Kidney (tissue), 22 donors: ENCODE data around the gene NR2F6. TPM values are rescaled to one million over a fixed set of nuclear protein-coding genes. Genes with fewer than 3 reads are reported as not detected.
A peak's percentile ranks its signal among the peaks of the same experiment; 100 is the strongest.

Source experiments
- DNase-seq, 5 donors: peaks; one replicate each; pipeline ENCODE4 v3.0.0-alpha.2; 2013 to 2020
- FAIRE-seq: peaks from 2 replicates; lab custom pipeline; 2012; peaks lifted over from hg19 to GRCh38; lab: Jason Lieb, UNC
- H3K27ac ChIP-seq, 2 donors: one replicate each; pipeline ENCODE4 v1.7.0; 2013; ENCODE audit warnings: low read depth in 2 of 2, low read length in 2 of 2, inconsistent platforms in 1 of 2
- H3K27me3 ChIP-seq: one replicate; pipeline ENCODE4 v1.7.1; 2013; ENCODE audit warnings: low read length, inconsistent platforms; ENCODE audit not compliant: control insufficient read depth, insufficient read depth
- H3K36me3 ChIP-seq, 3 donors: one replicate each; pipeline versions ENCODE4 v1.7.0 to v1.7.1; 2013; ENCODE audit warnings: low read length in 3 of 3, control low read depth in 1 of 3, inconsistent platforms in 1 of 3; ENCODE audit not compliant: insufficient read depth in 3 of 3, control insufficient read depth in 2 of 3
- H3K4me1 ChIP-seq, 3 donors: one replicate each; pipeline versions ENCODE4 v1.7.0 to v1.7.1; 2013; ENCODE audit warnings: low read length in 3 of 3, inconsistent platforms in 1 of 3, low read depth in 1 of 3; ENCODE audit not compliant: control insufficient read depth in 2 of 3, insufficient read depth in 2 of 3
- H3K4me3 ChIP-seq, 3 donors: one replicate each; pipeline versions ENCODE4 v1.7.0 to v1.8.1; 2013; ENCODE audit warnings: low read length in 3 of 3, control low read depth in 1 of 3, inconsistent platforms in 1 of 3
- H3K9ac ChIP-seq, 3 donors: one replicate each; pipeline versions ENCODE4 v1.7.0 to v1.7.1; 2013; ENCODE audit warnings: low read length in 3 of 3, control low read depth in 1 of 3, inconsistent platforms in 1 of 3
- H3K9me3 ChIP-seq, 3 donors: one replicate each; pipeline versions ENCODE4 v1.7.0 to v1.7.1; 2013; ENCODE audit warnings: low read length in 3 of 3, control low read depth in 1 of 3, inconsistent platforms in 1 of 3; ENCODE audit not compliant: control insufficient read depth in 2 of 3, insufficient read depth in 1 of 3
- intact Hi-C: fragments of 100-400 bp; cut with DNase I; formaldehyde crosslinking; loops from one replicate; pipeline ENCODE4 v1.11.1; 2022
- long read RNA-seq, 10 donors: library from polyadenylated mRNA in 1 of 10; unstranded in 1 of 10; transcript quantifications; one replicate each; pipeline ENCODE4 v2.0.0 and lab custom pipeline, GENCODE V29; 2021 to 2026
- polyA plus RNA-seq: library from polyadenylated mRNA; stranded (reverse); fragments of 350-450 nt; fragmentation: Illumina TruSeq; extraction: RNeasy Lipid Tissue Mini Kit (QIAGEN cat#74804); gene quantifications from one replicate; pipeline ENCODE4 v1.2.3, GENCODE V29; 2014; ENCODE audit warnings: low read depth, low replicate concordance; ENCODE audit not compliant: insufficient read depth
- total RNA-seq: library from RNA; stranded (reverse); fragmentation: NEBNext Ultra II Directional; extraction: Animal tissue kit (Norgen Biotek cat#: 25700); gene quantifications from one replicate; pipeline ENCODE4 v1.2.1, GENCODE V29; 2021
- TF ChIP-seq, protein P1 (sequence below): IDR thresholded peaks from 3 replicates; pipeline ENCODE4 v1.5.1; 2012; ENCODE audit warnings: mild to moderate bottlenecking, moderate library complexity, borderline replicate concordance; ENCODE audit not compliant: insufficient read depth; ENCODE audit errors: extremely low read depth
- donor health status: control.
- donor health status: control.
- donor health status: control.
- donor health status: control.
- donor health status: control.
- donor health status: DM: yes; HTN: yes; CAD: no.
- donor health status: Normal renal cell carcinoma (clear cell type).

The NR2F6 gene
- total RNA-seq, result 46.8 TPM
- 60.2 TPM for polyA plus RNA-seq
- long read RNA-seq, donor 1, transcript NR2F6-201 (4 exons, 2,404 nt), result major isoform, 43 of 60 reads
- long read RNA-seq, donor 1, partial matches to known transcripts, result 17 of 60 reads
- long read RNA-seq, donor 1, other reads (novel, unspliced or antisense), result 0 of 60 reads
- long read RNA-seq, donor 2, transcript NR2F6-201 (4 exons, 2,404 nt), result major isoform, 26 of 71 reads
- long read RNA-seq, donor 2, partial matches to known transcripts, result 45 of 71 reads
- long read RNA-seq, donor 2, other reads (novel, unspliced or antisense), result 0 of 71 reads
- long read RNA-seq, donor 3, transcript NR2F6-201 (4 exons, 2,404 nt), result major isoform, 29 of 44 reads
- long read RNA-seq, donor 3, partial matches to known transcripts, result 15 of 44 reads
- long read RNA-seq, donor 3, other reads (novel, unspliced or antisense), result 0 of 44 reads
- long read RNA-seq, donor 4, transcript NR2F6-201 (4 exons, 2,404 nt), result major isoform, 55 of 76 reads
- long read RNA-seq, donor 4, partial matches to known transcripts, result 21 of 76 reads
- long read RNA-seq, donor 4, other reads (novel, unspliced or antisense), result 0 of 76 reads
- long read RNA-seq, donor 5, partial matches to known transcripts, result 0 of 1 reads
- long read RNA-seq, donor 5, other reads (novel, unspliced or antisense), result 0 of 1 reads
- long read RNA-seq, donor 6, transcript NR2F6-201 (4 exons, 2,404 nt), result major isoform, 41 of 66 reads
- long read RNA-seq, donor 6, partial matches to known transcripts, result 25 of 66 reads
- long read RNA-seq, donor 6, other reads (novel, unspliced or antisense), result 0 of 66 reads
- long read RNA-seq, donor 7, transcript NR2F6-201 (4 exons, 2,404 nt), result major isoform, 134 of 148 reads
- long read RNA-seq, donor 7, partial matches to known transcripts, result 9 of 148 reads
- long read RNA-seq, donor 7, other reads (novel, unspliced or antisense), result 5 of 148 reads
- long read RNA-seq, donor 8, transcript NR2F6-201 (4 exons, 2,404 nt), result major isoform, 51 of 65 reads
- long read RNA-seq, donor 8, partial matches to known transcripts, result 14 of 65 reads
- long read RNA-seq, donor 8, other reads (novel, unspliced or antisense), result 0 of 65 reads
- long read RNA-seq, donor 9, transcript NR2F6-201 (4 exons, 2,404 nt), result major isoform, 25 of 72 reads
- long read RNA-seq, donor 9, partial matches to known transcripts, result 47 of 72 reads
- long read RNA-seq, donor 9, other reads (novel, unspliced or antisense), result 0 of 72 reads
- long read RNA-seq, donor 10, transcript NR2F6-201 (4 exons, 2,404 nt), result major isoform, 29 of 42 reads
- long read RNA-seq, donor 10, partial matches to known transcripts, result 13 of 42 reads
- long read RNA-seq, donor 10, other reads (novel, unspliced or antisense), result 0 of 42 reads

DNA sequence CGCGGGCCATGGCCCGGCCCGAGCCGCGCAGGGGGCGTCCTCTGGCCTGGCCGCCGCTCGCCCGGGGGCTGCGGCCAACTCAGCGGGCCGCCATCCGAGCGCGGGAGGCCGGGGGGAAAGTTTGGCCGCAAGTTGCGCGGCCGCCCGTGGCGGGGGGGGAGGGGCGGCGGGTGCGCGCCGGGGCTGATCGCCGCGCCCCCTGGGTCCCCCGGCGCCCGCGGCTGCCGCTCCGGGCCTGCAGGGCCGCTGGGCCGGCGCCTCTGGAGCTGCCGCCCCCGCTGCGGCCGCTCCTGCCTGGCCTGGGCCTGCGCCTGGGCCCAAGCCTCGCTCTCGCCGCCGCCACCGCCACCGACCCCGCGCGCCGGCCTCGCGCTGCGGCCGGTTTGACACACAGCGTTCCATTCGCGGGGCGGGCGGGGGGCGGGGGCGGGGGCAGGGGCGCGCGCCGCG is at the start of gene NR2F6:
Gene NR2F6 (minus strand): TSS at position 385 of the 450 bp plus-strand sequence. CDS start 699 bp downstream, outside the sequence.
- H3K4me1 ChIP-seq, result peaks cover 2 to 30% (median 28%) of the 10 kb centered on the region in 3 donors

DNA sequence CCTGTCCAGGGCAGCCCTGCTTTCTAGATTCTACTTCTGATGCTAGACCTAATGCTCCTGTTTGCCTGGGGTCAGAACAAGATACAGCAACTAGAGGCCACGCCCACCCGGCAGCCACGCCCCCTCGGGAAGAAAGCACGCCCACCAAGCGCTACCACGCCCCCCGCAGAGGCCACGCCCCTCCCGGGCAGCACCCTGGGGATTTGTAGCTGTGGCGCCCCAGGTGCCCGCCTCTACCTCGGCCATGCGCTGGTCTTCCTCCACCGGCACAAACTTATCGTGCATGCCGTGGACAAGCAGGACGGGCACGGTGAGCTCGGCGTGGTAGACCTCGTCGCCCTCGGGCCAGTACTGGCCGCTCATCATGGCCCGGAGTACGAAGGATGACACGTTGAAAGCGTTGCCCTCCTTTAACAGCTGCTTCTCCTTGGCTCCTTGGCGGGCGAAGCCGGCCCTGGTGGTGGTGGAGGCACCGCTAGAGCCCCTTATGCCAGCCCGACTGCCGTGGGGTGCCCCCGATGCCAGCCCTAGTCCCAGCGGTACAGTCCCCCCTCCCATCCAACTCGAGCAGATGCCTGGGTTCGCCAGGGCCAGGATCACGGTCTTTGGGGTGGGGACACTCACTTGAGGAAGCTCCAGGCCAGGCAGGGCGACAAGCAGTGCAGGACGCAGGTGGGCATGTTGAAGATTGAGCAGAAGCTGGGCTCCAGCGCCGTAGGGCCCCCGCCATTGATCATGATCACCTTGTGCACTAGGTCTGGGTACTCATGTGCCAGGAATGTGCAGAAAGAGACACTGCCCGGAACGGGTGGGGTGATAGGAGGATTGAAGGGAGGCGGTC is 48.6 kb upstream of the NR2F6 start:
- intact Hi-C loops, result no loop called here
- DNase-seq, result peak in 1 of 5 donors; percentile 72
- Histone ChIP-seq H3K9me3 (no peaks in the 10 kb centered on the region), H3K4me3 (no peak overlapping the region), H3K27ac (no peak overlapping the region), H3K4me1 (no peaks in the 10 kb centered on the region), H3K9ac (no peak overlapping the region), H3K36me3 (no peaks in the 10 kb centered on the region), H3K27me3 (no peaks in the 10 kb centered on the region)
- FAIRE-seq, result no peak
- TF ChIP-seq, protein P1, sequence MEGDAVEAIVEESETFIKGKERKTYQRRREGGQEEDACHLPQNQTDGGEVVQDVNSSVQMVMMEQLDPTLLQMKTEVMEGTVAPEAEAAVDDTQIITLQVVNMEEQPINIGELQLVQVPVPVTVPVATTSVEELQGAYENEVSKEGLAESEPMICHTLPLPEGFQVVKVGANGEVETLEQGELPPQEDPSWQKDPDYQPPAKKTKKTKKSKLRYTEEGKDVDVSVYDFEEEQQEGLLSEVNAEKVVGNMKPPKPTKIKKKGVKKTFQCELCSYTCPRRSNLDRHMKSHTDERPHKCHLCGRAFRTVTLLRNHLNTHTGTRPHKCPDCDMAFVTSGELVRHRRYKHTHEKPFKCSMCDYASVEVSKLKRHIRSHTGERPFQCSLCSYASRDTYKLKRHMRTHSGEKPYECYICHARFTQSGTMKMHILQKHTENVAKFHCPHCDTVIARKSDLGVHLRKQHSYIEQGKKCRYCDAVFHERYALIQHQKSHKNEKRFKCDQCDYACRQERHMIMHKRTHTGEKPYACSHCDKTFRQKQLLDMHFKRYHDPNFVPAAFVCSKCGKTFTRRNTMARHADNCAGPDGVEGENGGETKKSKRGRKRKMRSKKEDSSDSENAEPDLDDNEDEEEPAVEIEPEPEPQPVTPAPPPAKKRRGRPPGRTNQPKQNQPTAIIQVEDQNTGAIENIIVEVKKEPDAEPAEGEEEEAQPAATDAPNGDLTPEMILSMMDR, result no peak

More for the DNA sequence above, at the start of gene NR2F6:
- Histone ChIP-seq H3K9ac (peak within 1 kb of the TSS; percentile 6 to 81 (median 69)), H3K4me3 (peak within 1 kb of the TSS; percentile 69 to 86 (median 82)), H3K36me3 (no peaks in the 10 kb centered on the region), H3K27me3 (no peaks in the 10 kb centered on the region), H3K9me3 (no peaks in the 10 kb centered on the region), H3K27ac (peak within 1 kb of the TSS; percentile 87 to 88)
- DNase-seq, result peak in 1 of 5 donors; percentile 75
- intact Hi-C loops, result no loop called here
- FAIRE-seq, result no peak
- TF ChIP-seq, protein P1, result no peak

DNA sequence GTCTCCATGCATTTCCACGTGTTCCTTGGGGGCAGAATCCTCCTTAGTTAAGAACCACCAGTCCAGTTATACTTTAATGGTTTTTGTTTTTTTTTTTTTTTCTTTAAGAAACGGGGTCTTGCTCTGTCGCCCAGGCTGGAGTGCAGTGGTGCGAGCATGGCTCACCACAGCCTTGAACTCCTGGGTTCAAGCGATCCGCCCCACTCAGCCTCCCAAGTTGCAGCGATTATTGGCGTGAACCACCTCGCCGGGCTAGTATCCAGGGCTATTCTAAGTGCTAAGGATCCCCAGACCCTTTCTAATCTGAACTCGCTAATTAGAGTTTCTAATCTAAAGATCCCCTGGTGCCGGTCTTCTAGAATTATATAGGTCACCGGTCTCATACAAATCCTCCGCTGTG is 47.9 kb upstream of the NR2F6 start:
- H3K4me3 ChIP-seq, result no peak overlapping the region
- H3K4me1 ChIP-seq, result no peaks in the 10 kb centered on the region
- H3K9ac ChIP-seq, result no peak overlapping the region
- H3K27me3 ChIP-seq, result no peaks in the 10 kb centered on the region
- no peaks in the 10 kb centered on the region for H3K9me3 ChIP-seq
- no peaks in the 10 kb centered on the region for H3K36me3 ChIP-seq
- H3K27ac ChIP-seq, result no peak overlapping the region
- TF ChIP-seq, protein P1, result no peak
- DNase-seq (no peak), FAIRE-seq (no peak)
- intact Hi-C loops, result no loop called here
